Ecto neural progenitor cell (in vitro differentiated cells): ENCODE data around the gene ALPK3.

Source experiments
- DNase-seq: peaks from one replicate; pipeline ENCODE4 v3.0.0-alpha.2; 2018; ENCODE audit warnings: low spot score

Gene ALPK3

DNA sequence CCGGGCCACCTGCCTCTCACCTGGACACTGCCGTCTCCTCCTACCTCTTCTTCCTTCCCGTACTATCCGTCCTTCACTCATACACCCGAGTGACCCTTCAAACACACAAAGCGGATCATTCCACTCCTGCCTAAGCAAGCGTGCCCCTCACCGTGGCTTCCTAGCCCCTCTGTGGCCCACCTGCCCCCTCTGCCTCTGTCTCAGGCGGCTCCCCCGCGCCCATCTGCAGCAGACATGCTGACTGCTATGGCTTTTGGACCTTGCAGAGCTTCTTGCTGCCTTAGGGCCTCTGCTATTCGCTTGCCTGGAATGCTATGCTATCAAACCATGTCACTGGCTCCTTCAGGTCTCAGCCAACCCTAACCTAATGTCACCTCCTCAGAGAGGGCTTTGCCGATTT is 105.4 kb downstream of the ALPK3 start:
- no peak for DNase-seq
